HepG2 (cell line): Measurements from ENCODE around the gene DDX18. TPM values are rescaled to one million over a fixed set of nuclear protein-coding genes. Genes with fewer than 3 reads are reported as not detected.

Experiments
- BCLAF1 ChIP-seq: fragments of 450-650 bp; IDR thresholded peaks from 2 replicates; pipeline ENCODE4 v1.6.1; 2017; ENCODE audit warnings: mild to moderate bottlenecking
- HNF4A ChIP-seq: sonication (generic); formaldehyde crosslinking; IDR thresholded peaks from 2 replicates; pipeline ENCODE4 v1.4.0; 2020; ENCODE audit warnings: missing genetic modification reagents
- HNRNPK ChIP-seq: fragments of 200-400 bp; formaldehyde crosslinking; IDR thresholded peaks from 2 replicates; pipeline ENCODE4 v1.6.1; 2018; ENCODE audit warnings: low read length, low read depth, moderate library complexity, mild to moderate bottlenecking; ENCODE audit not compliant: poor library complexity, severe bottlenecking
- KDM3A ChIP-seq: IDR thresholded peaks from 2 replicates; pipeline ENCODE4 v1.6.1; 2018; ENCODE audit warnings: low read depth, missing compliant biosample characterization
- KDM5B ChIP-seq: sonication (generic); formaldehyde crosslinking; IDR thresholded peaks from 2 replicates; pipeline ENCODE4 v1.4.0; 2020; ENCODE audit warnings: missing genetic modification reagents, mild to moderate bottlenecking, borderline replicate concordance
- KLF9 ChIP-seq: IDR thresholded peaks from 2 replicates; pipeline ENCODE4 v1.6.1; 2016; ENCODE audit warnings: low read depth
- MLX ChIP-seq: IDR thresholded peaks from 2 replicates; pipeline ENCODE4 v1.6.1; 2016
- NFKBIZ ChIP-seq: IDR thresholded peaks from 2 replicates; pipeline ENCODE4 v1.6.1; 2018; ENCODE audit warnings: missing genetic modification reagents, missing compliant biosample characterization
- PCBP2 ChIP-seq: fragments of 200-400 bp; formaldehyde crosslinking; optimal IDR thresholded peaks from 2 replicates; pipeline ENCODE3; 2018; ENCODE audit warnings: low read length, low read depth; ENCODE audit not compliant: poor library complexity, severe bottlenecking
- POLR2AphosphoS5 ChIP-seq: IDR thresholded peaks from 2 replicates; pipeline ENCODE4 v1.6.1; 2012; ENCODE audit warnings: low read depth, low read length
- RARA ChIP-seq: IDR thresholded peaks from 2 replicates; pipeline ENCODE4 v1.6.1; 2016; ENCODE audit warnings: missing genetic modification reagents, missing compliant biosample characterization
- SNAPC2 ChIP-seq: sonication (generic); formaldehyde crosslinking; IDR thresholded peaks from 2 replicates; pipeline ENCODE4 v1.8.1; 2022; ENCODE audit warnings: mild to moderate bottlenecking, missing genetic modification reagents
- SNAPC5 ChIP-seq: sonication (generic); formaldehyde crosslinking; IDR thresholded peaks from 2 replicates; pipeline ENCODE4 v1.8.1; 2023; ENCODE audit warnings: mild to moderate bottlenecking, missing genetic modification reagents, borderline replicate concordance
- SP4 ChIP-seq: sonication (generic); formaldehyde crosslinking; IDR thresholded peaks from 2 replicates; pipeline ENCODE4 v1.8.1; 2023; ENCODE audit warnings: mild to moderate bottlenecking, missing genetic modification reagents
- ZC3H4 ChIP-seq: sonication (generic); formaldehyde crosslinking; IDR thresholded peaks from 2 replicates; pipeline ENCODE4 v1.4.0; 2020; ENCODE audit warnings: missing genetic modification reagents, borderline replicate concordance
- ZMAT3 ChIP-seq: sonication (generic); formaldehyde crosslinking; conservative IDR thresholded peaks from 2 replicates; pipeline ENCODE4 v1.7.0; 2021; ENCODE audit warnings: missing genetic modification reagents
- ZNF350 ChIP-seq: sonication (generic); formaldehyde crosslinking; IDR thresholded peaks from 2 replicates; pipeline ENCODE4 v1.4.0; 2020; ENCODE audit warnings: mild to moderate bottlenecking, low read depth, missing genetic modification reagents, borderline replicate concordance
- ZNF598 ChIP-seq: sonication (generic); formaldehyde crosslinking; IDR thresholded peaks from 2 replicates; pipeline ENCODE4 v1.5.1; 2020; ENCODE audit warnings: mild to moderate bottlenecking, missing genetic modification reagents, borderline replicate concordance
- ZNF615 ChIP-seq: sonication (generic); formaldehyde crosslinking; IDR thresholded peaks from 2 replicates; pipeline ENCODE4 v1.5.0; 2020; ENCODE audit warnings: mild to moderate bottlenecking, missing genetic modification reagents, borderline replicate concordance
- ZNF773 ChIP-seq: sonication (generic); formaldehyde crosslinking; IDR thresholded peaks from 2 replicates; pipeline ENCODE4 v1.4.0; 2020; ENCODE audit warnings: missing genetic modification reagents, borderline replicate concordance
- ZNF878 ChIP-seq: sonication (generic); formaldehyde crosslinking; IDR thresholded peaks from 2 replicates; pipeline ENCODE4 v1.8.1; 2023; ENCODE audit warnings: mild to moderate bottlenecking, missing genetic modification reagents, moderate library complexity
- ZNF879 ChIP-seq: sonication (generic); formaldehyde crosslinking; IDR thresholded peaks from 2 replicates; pipeline ENCODE4 v1.8.1; 2023; ENCODE audit warnings: missing genetic modification reagents
- ZSCAN29 ChIP-seq: sonication (generic); formaldehyde crosslinking; conservative IDR thresholded peaks from 2 replicates; pipeline ENCODE4 v1.4.0; 2020; ENCODE audit warnings: mild to moderate bottlenecking, missing genetic modification reagents
- polyA plus RNA-seq, 8 experiments: library from polyadenylated mRNA; depleted of rRNA in 3 of 8; stranded (reverse) in 7 of 8; unstranded in 1 of 8; fragments of >200 nt; fragmentation: Illumina TruSeq in 4 of 8; extraction: Trizol in 4 of 8; gene quantifications; 2 replicates each; pipeline versions ENCODE4 v1.2.1 to v1.2.3, GENCODE V29; 2011 to 2016; ENCODE audit warnings: low read depth in 4 of 8, missing spikeins in 1 of 8, mixed read lengths in 1 of 8; ENCODE audit not compliant: insufficient read depth in 1 of 8
- total RNA-seq, 5 experiments: library from RNA; depleted of rRNA; stranded (reverse); fragments of >200 nt; fragmentation: Illumina TruSeq; extraction: Trizol; gene quantifications; 2 replicates each; pipeline ENCODE4 v1.2.3, GENCODE V29; 2016; ENCODE audit warnings: low read depth in 1 of 5
- TF ChIP-seq, protein P1 (sequence below): sonication (generic); formaldehyde crosslinking; IDR thresholded peaks from 2 replicates; pipeline ENCODE4 v1.5.1; 2020; ENCODE audit warnings: missing genetic modification reagents, mild to moderate bottlenecking, borderline replicate concordance

DDX18 gene
- total and polyA plus RNA-seq, 2 of the 13 experiments (the other 11 are each of a cell fraction or from before 2014, with no cell fraction given): 64.0 to 134 TPM

DNA sequence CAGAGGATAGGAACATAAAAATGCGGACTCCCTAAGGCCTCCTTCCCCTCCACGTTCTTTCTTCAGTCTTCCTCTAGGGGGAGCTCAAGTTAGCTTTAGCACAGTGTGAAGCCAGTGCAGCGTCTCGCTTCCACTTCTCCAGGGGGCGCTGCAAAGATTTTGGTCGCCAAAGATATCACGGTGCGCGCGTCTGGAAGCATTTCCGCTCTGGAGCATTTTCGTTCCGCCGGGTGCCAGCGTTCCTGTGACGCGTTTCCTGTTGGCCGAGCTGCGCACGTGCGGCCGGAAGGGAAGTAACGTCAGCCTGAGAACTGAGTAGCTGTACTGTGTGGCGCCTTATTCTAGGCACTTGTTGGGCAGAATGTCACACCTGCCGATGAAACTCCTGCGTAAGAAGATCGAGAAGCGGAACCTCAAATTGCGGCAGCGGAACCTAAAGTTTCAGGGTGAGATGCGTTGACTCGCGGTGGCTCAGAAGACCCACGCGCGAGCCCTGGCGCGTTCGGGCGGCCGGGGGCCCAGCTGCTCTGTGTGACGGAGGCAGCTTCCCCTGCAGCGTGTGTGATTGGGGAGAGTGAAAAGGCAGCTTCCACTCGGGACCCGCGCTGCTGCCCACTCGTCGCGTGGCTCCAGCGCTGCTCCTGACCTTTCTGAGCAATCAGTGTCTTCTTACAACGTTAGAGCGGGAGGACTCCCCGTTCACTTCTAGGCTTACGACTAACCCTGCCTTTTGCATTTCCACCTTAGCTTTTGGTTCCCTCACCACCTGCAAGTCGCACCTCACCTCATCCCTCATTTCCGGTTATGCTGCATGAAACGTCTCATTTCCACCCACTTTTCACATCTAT lies at the start of gene DDX18 (continued):
- TF ChIP-seq PCBP2: no peak
- TF ChIP-seq KDM5B: peak; percentile 98
- TF ChIP-seq ZNF598: peak; percentile 99; the same call in 1 of the 2 replicates
- no peak for TF ChIP-seq SNAPC2 (CRISPR knock-in tag)
- TF ChIP-seq HNRNPK: no peak
- peak; percentile 91; the same call in 1 of the 2 replicates for TF ChIP-seq ZSCAN29 (CRISPR knock-in tag)
- TF ChIP-seq ZNF879: peak; percentile 86
- 0 out of 2 replicates have a peak, but pooled peaks have one; percentile 65 for TF ChIP-seq KLF9 (CRISPR knock-in tag)
- peak; percentile 96 for TF ChIP-seq POLR2AphosphoS5
- peak; percentile 28; the same call in 1 of the 2 replicates for TF ChIP-seq MLX
- peak; percentile 88; the same call in 1 of the 2 replicates for TF ChIP-seq SP4 (CRISPR knock-in tag)
- TF ChIP-seq ZMAT3 (CRISPR knock-in tag): peak; percentile 81
- peak; percentile 95 for TF ChIP-seq KDM3A (CRISPR knock-in tag)
- no peak; the same call in 1 of the 2 replicates for TF ChIP-seq HNF4A
- no peak for TF ChIP-seq BCLAF1
- no peak for TF ChIP-seq ZNF615 (CRISPR knock-in tag)
- no peak; the same call in 1 of the 2 replicates for TF ChIP-seq RARA
- peak; percentile 62 for TF ChIP-seq ZNF878 (CRISPR knock-in tag)
- TF ChIP-seq, protein P1, sequence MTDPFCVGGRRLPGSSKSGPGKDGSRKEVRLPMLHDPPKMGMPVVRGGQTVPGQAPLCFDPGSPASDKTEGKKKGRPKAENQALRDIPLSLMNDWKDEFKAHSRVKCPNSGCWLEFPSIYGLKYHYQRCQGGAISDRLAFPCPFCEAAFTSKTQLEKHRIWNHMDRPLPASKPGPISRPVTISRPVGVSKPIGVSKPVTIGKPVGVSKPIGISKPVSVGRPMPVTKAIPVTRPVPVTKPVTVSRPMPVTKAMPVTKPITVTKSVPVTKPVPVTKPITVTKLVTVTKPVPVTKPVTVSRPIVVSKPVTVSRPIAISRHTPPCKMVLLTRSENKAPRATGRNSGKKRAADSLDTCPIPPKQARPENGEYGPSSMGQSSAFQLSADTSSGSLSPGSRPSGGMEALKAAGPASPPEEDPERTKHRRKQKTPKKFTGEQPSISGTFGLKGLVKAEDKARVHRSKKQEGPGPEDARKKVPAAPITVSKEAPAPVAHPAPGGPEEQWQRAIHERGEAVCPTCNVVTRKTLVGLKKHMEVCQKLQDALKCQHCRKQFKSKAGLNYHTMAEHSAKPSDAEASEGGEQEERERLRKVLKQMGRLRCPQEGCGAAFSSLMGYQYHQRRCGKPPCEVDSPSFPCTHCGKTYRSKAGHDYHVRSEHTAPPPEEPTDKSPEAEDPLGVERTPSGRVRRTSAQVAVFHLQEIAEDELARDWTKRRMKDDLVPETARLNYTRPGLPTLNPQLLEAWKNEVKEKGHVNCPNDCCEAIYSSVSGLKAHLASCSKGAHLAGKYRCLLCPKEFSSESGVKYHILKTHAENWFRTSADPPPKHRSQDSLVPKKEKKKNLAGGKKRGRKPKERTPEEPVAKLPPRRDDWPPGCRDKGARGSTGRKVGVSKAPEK: 0 out of 2 replicates have a peak, but pooled peaks have one; percentile 70
- TF ChIP-seq ZNF350 (CRISPR knock-in tag): peak; percentile 99; the same call in 1 of the 2 replicates
- no peak; the same call in 1 of the 2 replicates for TF ChIP-seq ZC3H4 (CRISPR knock-in tag)
- no peak; the same call in 1 of the 2 replicates for TF ChIP-seq NFKBIZ (CRISPR knock-in tag)
- no peak for TF ChIP-seq SNAPC5 (CRISPR knock-in tag)
- TF ChIP-seq ZNF773 (CRISPR knock-in tag): no peak
